Measurements from ENCODE around the gene LIMK2. TPM values are rescaled to one million over a fixed set of nuclear protein-coding genes. Genes with fewer than 3 reads are reported as not detected.

The LIMK2 gene
- total and polyA plus RNA-seq, 4 donors, result 6.6 to 39.2 (median 13.4) TPM

DNA sequence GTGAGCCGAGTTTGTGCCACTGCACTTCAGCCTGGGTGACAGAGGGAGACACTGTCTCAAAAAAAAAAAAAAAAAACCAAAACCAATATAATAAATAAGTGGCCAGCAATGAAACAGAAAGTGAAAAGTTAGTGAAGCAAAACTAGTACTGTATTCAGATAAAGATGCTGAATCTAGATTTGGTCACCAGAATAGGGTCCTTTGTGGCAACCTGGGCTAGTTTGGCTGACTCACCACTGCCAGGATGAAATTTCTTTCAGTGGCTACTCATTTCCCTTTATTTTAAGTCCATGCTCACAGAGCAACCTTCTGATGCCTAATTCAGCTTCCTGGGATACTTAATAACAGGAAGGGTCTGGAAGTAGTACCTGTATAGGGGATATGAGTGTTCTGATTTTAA, 26.0 kb downstream of the LIMK2 start:
- Histone ChIP-seq H3K27ac (ENCODE audit: low read depth in 1 of 2, low read length in 2 of 2) (no peak overlapping the region), H3K36me3 (ENCODE audit: control insufficient read depth in 4 of 4, insufficient read depth in 3 of 4, low read depth in 1 of 4, low read length in 3 of 4) (peaks cover 0 to 4% (median 0%) of the 10 kb centered on the region in 4 donors), H3K27me3 (ENCODE audit: control insufficient read depth in 4 of 4, insufficient read depth in 4 of 4, low read length in 3 of 4) (no peaks in the 10 kb centered on the region), H3K4me1 (ENCODE audit: control insufficient read depth in 4 of 4, insufficient read depth in 4 of 4, low read length in 3 of 4) (peaks cover 0 to 5% (median 1%) of the 10 kb centered on the region in 4 donors), H3K4me3 (ENCODE audit: low read depth in 1 of 3, low read length in 3 of 3) (no peak overlapping the region), H3K9me3 (ENCODE audit: control insufficient read depth in 4 of 4, low read length in 3 of 4) (no peaks in the 10 kb centered on the region), H3K9ac (ENCODE audit: low read depth in 1 of 2, low read length in 2 of 2) (no peak overlapping the region)
- DNase-seq (ENCODE audit: low spot score), result no peak
- TF ChIP-seq JUND (IDR thresholded peaks at IDR 0.05), result no peak
- TF ChIP-seq EGR1 (IDR thresholded peaks at IDR 0.05; ENCODE audit: low read depth in 2 of 2), result no peak
- TF ChIP-seq RXRA (IDR thresholded peaks at IDR 0.05), result no peak
- TF ChIP-seq, protein P1, sequence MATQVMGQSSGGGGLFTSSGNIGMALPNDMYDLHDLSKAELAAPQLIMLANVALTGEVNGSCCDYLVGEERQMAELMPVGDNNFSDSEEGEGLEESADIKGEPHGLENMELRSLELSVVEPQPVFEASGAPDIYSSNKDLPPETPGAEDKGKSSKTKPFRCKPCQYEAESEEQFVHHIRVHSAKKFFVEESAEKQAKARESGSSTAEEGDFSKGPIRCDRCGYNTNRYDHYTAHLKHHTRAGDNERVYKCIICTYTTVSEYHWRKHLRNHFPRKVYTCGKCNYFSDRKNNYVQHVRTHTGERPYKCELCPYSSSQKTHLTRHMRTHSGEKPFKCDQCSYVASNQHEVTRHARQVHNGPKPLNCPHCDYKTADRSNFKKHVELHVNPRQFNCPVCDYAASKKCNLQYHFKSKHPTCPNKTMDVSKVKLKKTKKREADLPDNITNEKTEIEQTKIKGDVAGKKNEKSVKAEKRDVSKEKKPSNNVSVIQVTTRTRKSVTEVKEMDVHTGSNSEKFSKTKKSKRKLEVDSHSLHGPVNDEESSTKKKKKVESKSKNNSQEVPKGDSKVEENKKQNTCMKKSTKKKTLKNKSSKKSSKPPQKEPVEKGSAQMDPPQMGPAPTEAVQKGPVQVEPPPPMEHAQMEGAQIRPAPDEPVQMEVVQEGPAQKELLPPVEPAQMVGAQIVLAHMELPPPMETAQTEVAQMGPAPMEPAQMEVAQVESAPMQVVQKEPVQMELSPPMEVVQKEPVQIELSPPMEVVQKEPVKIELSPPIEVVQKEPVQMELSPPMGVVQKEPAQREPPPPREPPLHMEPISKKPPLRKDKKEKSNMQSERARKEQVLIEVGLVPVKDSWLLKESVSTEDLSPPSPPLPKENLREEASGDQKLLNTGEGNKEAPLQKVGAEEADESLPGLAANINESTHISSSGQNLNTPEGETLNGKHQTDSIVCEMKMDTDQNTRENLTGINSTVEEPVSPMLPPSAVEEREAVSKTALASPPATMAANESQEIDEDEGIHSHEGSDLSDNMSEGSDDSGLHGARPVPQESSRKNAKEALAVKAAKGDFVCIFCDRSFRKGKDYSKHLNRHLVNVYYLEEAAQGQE (IDR thresholded peaks at IDR 0.05), result no peak
- no peak for TF ChIP-seq HNF4G (IDR thresholded peaks at IDR 0.05)
- no peak for TF ChIP-seq FOXA1 (IDR thresholded peaks at IDR 0.05)
- no peak for TF ChIP-seq HNF4A (conservative IDR thresholded peaks at IDR 0.05)
- TF ChIP-seq RAD21 (IDR thresholded peaks at IDR 0.05), result no peak
- no peak for TF ChIP-seq FOXA2 (IDR thresholded peaks at IDR 0.05)
- WGBS, result 87% methylated on average over 1 of the region's 1 CpG

DNA sequence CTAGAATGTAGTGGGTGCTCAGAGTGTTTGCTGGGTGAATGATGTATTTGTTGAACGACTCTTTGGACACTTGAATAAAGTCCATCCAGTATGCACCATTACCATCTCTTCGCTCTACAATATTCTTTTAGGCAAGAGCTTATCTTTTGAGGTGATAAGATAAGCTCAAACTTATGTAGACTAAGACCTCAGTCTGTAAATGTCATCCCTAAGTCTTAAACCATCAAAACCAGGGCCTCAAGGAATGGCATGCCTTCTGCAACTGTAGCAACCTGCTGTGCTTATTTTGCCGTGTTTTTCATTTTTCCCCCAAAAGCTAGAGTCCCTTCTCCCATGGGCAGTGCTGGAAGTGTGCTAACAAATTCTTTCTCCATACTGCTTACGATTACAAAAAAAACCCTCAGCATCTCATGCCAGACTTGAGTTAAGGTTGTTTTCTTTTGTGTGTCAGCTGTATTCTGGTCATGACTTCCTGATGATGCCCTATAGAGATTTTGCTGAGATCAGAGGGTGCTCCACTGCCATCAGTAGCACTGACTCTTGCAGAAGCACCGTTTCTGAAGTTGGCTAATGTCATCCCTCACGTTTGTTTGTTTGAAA, 27.8 kb downstream of the LIMK2 start:
- Histone ChIP-seq H3K4me3 (ENCODE audit: low read depth in 1 of 3, low read length in 3 of 3) (no peak overlapping the region), H3K9ac (ENCODE audit: low read depth in 1 of 2, low read length in 2 of 2) (no peak overlapping the region), H3K27me3 (ENCODE audit: control insufficient read depth in 4 of 4, insufficient read depth in 4 of 4, low read length in 3 of 4) (no peaks in the 10 kb centered on the region), H3K9me3 (ENCODE audit: control insufficient read depth in 4 of 4, low read length in 3 of 4) (no peaks in the 10 kb centered on the region), H3K36me3 (ENCODE audit: control insufficient read depth in 4 of 4, insufficient read depth in 3 of 4, low read depth in 1 of 4, low read length in 3 of 4) (peaks cover 0 to 4% (median 0%) of the 10 kb centered on the region in 4 donors), H3K4me1 (ENCODE audit: control insufficient read depth in 4 of 4, insufficient read depth in 4 of 4, low read length in 3 of 4) (peaks cover 0 to 3% (median 1%) of the 10 kb centered on the region in 4 donors), H3K27ac (ENCODE audit: low read depth in 1 of 2, low read length in 2 of 2) (no peak overlapping the region)
- DNase-seq (ENCODE audit: low spot score), result no peak
- TF ChIP-seq FOXA1 (IDR thresholded peaks at IDR 0.05), result no peak
- no peak for TF ChIP-seq TAF1 (conservative IDR thresholded peaks at IDR 0.05)
- TF ChIP-seq HNF4A (conservative IDR thresholded peaks at IDR 0.05), result no peak
- TF ChIP-seq NR2F2 (IDR thresholded peaks at IDR 0.05), result no peak
- TF ChIP-seq GABPA (IDR thresholded peaks at IDR 0.05 in 1 of 2, conservative IDR thresholded peaks at IDR 0.05 in 1 of 2), result no peak
- TF ChIP-seq, protein P1 (IDR thresholded peaks at IDR 0.05), result no peak
- TF ChIP-seq, protein P2, sequence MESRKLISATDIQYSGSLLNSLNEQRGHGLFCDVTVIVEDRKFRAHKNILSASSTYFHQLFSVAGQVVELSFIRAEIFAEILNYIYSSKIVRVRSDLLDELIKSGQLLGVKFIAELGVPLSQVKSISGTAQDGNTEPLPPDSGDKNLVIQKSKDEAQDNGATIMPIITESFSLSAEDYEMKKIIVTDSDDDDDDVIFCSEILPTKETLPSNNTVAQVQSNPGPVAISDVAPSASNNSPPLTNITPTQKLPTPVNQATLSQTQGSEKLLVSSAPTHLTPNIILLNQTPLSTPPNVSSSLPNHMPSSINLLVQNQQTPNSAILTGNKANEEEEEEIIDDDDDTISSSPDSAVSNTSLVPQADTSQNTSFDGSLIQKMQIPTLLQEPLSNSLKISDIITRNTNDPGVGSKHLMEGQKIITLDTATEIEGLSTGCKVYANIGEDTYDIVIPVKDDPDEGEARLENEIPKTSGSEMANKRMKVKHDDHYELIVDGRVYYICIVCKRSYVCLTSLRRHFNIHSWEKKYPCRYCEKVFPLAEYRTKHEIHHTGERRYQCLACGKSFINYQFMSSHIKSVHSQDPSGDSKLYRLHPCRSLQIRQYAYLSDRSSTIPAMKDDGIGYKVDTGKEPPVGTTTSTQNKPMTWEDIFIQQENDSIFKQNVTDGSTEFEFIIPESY (IDR thresholded peaks at IDR 0.05), result no peak
- TF ChIP-seq, protein P3, sequence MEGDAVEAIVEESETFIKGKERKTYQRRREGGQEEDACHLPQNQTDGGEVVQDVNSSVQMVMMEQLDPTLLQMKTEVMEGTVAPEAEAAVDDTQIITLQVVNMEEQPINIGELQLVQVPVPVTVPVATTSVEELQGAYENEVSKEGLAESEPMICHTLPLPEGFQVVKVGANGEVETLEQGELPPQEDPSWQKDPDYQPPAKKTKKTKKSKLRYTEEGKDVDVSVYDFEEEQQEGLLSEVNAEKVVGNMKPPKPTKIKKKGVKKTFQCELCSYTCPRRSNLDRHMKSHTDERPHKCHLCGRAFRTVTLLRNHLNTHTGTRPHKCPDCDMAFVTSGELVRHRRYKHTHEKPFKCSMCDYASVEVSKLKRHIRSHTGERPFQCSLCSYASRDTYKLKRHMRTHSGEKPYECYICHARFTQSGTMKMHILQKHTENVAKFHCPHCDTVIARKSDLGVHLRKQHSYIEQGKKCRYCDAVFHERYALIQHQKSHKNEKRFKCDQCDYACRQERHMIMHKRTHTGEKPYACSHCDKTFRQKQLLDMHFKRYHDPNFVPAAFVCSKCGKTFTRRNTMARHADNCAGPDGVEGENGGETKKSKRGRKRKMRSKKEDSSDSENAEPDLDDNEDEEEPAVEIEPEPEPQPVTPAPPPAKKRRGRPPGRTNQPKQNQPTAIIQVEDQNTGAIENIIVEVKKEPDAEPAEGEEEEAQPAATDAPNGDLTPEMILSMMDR (IDR thresholded peaks at IDR 0.05; ENCODE audit: low read depth, low read length, missing input control), result no peak
- TF ChIP-seq FOXA2 (IDR thresholded peaks at IDR 0.05), result no peak
- TF ChIP-seq, protein P4, sequence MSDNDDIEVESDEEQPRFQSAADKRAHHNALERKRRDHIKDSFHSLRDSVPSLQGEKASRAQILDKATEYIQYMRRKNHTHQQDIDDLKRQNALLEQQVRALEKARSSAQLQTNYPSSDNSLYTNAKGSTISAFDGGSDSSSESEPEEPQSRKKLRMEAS (IDR thresholded peaks at IDR 0.05), result no peak
- TF ChIP-seq SP1 (IDR thresholded peaks at IDR 0.05), result no peak
- no peak for TF ChIP-seq RAD21 (IDR thresholded peaks at IDR 0.05)
- TF ChIP-seq, protein P5, sequence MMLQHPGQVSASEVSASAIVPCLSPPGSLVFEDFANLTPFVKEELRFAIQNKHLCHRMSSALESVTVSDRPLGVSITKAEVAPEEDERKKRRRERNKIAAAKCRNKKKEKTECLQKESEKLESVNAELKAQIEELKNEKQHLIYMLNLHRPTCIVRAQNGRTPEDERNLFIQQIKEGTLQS (IDR thresholded peaks at IDR 0.05), result no peak
- no peak for TF ChIP-seq EGR1 (IDR thresholded peaks at IDR 0.05; ENCODE audit: low read depth in 2 of 2)
- TF ChIP-seq HNF4G (IDR thresholded peaks at IDR 0.05), result no peak
- no peak for TF ChIP-seq RXRA (IDR thresholded peaks at IDR 0.05)
- no peak for TF ChIP-seq JUND (IDR thresholded peaks at IDR 0.05)
- no peak for TF ChIP-seq YY1 (IDR thresholded peaks at IDR 0.05)
- 67% methylated on average over 6 of the region's 6 CpGs for WGBS

All from liver (tissue), 9 donors.